ENCODE measurements around the gene FRS3.

The FRS3 gene

GRCh38 chr6:41789390-41789724, 9.7 kb upstream of the FRS3 start:
- POLR2A ChIA-PET: no interaction called here

GRCh38 chr6:41787219-41787917, 7.7 kb upstream of the FRS3 start, which contains the start of gene TOMM6:
TOMM6 (plus strand) TSS chr6:41787694; CDS start chr6:41787698, 4 bp downstream.
- Histone ChIP-seq H3K4me1 (ENCODE audit: control insufficient read depth, insufficient read depth, low read length) (no peaks in the 10 kb centered on the region; the same call in 1 of the 2 replicates), H3K9me3 (ENCODE audit: control insufficient read depth, insufficient read depth, low read depth, low read length) (no peaks in the 10 kb centered on the region), H3K36me3 (ENCODE audit: control insufficient read depth in 2 of 2, insufficient read depth in 1 of 2, low read length in 2 of 2) (peaks cover 11 to 47% of the 10 kb centered on the region in 2 experiments), H3K4me3 (ENCODE audit: low read depth, low read length) (peak within 1 kb of the TSS; percentile 67), H3K27ac (ENCODE audit: extremely low read depth, low read depth, low read length) (peak within 1 kb of the TSS; percentile 67)
- ChIA-PET CTCF (interaction anchor here (0.5 to 10.9 kb wide), 70 partner anchors 10 to 951 kb away, joined by 3 to 192 read pairs (median 4); partner anchors contain the start of genes BYSL, MED20, TAF8 and TFEB), POLR2A (interaction anchor here (0.6 to 4.3 kb wide), 19 partner anchors 9 to 1092 kb away, joined by 3 to 34 read pairs (median 4); partner anchors contain the start of genes BYSL, MED20, RPL7L1 and TAF8)
- TF ChIP-seq ZBTB44 (tag by site-specific recombination; IDR thresholded peaks at IDR 0.05) (peak; percentile 54; the same call in 1 of the 2 replicates), ZNF621 (tag by site-specific recombination; IDR thresholded peaks at IDR 0.05) (no peak), ZNF391 (tag by site-specific recombination; IDR thresholded peaks at IDR 0.05; ENCODE audit: borderline replicate concordance, low read depth) (peak; percentile 88; the same call in 1 of the 2 replicates), ZNF211 (tag by site-specific recombination; IDR thresholded peaks at IDR 0.05; ENCODE audit: low read depth) (no peak), ZNF843 (tag by site-specific recombination; IDR thresholded peaks at IDR 0.05) (peak; percentile 61; the same call in 1 of the 2 replicates), ZNF18 (tag by site-specific recombination; IDR thresholded peaks at IDR 0.05) (peak; percentile 36; the same call in 1 of the 2 replicates), ZNF791 (tag by site-specific recombination; IDR thresholded peaks at IDR 0.05) (no peak), ZNF302 (tag by site-specific recombination; IDR thresholded peaks at IDR 0.05; ENCODE audit: low read depth) (no peak), ZNF555 (tag by site-specific recombination; conservative IDR thresholded peaks at IDR 0.05) (no peak), AEBP2 (tag by site-specific recombination; IDR thresholded peaks at IDR 0.05; ENCODE audit: borderline replicate concordance) (no peak), ELK4 (IDR thresholded peaks at IDR 0.05; ENCODE audit: borderline replicate concordance, low read depth, low read length) (peak; percentile 76; the same call in 1 of the 2 replicates), KLF10 (tag by site-specific recombination; IDR thresholded peaks at IDR 0.05) (peak; percentile 71; the same call in 1 of the 2 replicates), ZNF266 (tag by site-specific recombination; IDR thresholded peaks at IDR 0.05; ENCODE audit: low read depth) (no peak), ZNF785 (tag by site-specific recombination; IDR thresholded peaks at IDR 0.05) (no peak), OSR2 (tag by site-specific recombination; IDR thresholded peaks at IDR 0.05) (peak; percentile 77), ZNF521 (tag by site-specific recombination; IDR thresholded peaks at IDR 0.05) (no peak), INSM2 (tag by site-specific recombination; IDR thresholded peaks at IDR 0.05) (peak; percentile 69; the same call in 1 of the 2 replicates), ZNF112 (tag by site-specific recombination; IDR thresholded peaks at IDR 0.05) (no peak)

More at GRCh38 chr6:41789390-41789724, 9.7 kb upstream of the FRS3 start:
- no peak overlapping the region for H3K4me3 ChIP-seq (ENCODE audit: low read depth, low read length)
- TF ChIP-seq ZNF555 (tag by site-specific recombination; conservative IDR thresholded peaks at IDR 0.05): no peak
- TF ChIP-seq SP7 (tag by site-specific recombination; IDR thresholded peaks at IDR 0.05): no peak
- no peak for TF ChIP-seq BCL11A (tag by site-specific recombination; IDR thresholded peaks at IDR 0.05; ENCODE audit: low read depth)
- no peak for TF ChIP-seq KLF9 (tag by site-specific recombination; IDR thresholded peaks at IDR 0.05; ENCODE audit: low read depth)
- no peak for TF ChIP-seq ZFP69B (tag by site-specific recombination; IDR thresholded peaks at IDR 0.05)
- no peak for TF ChIP-seq ZNF658 (tag by site-specific recombination; IDR thresholded peaks at IDR 0.05)
- TF ChIP-seq KLF8 (tag by site-specific recombination; IDR thresholded peaks at IDR 0.05): no peak
- no peak for TF ChIP-seq ZNF571 (tag by site-specific recombination; IDR thresholded peaks at IDR 0.05)
- no peak for TF ChIP-seq ZNF843 (tag by site-specific recombination; IDR thresholded peaks at IDR 0.05)
- TF ChIP-seq KLF17 (tag by site-specific recombination; IDR thresholded peaks at IDR 0.05): no peak
- no peak for TF ChIP-seq ZNF274 (IDR thresholded peaks at IDR 0.05; ENCODE audit: low read length)
- no peak for TF ChIP-seq ZNF274 (tag by site-specific recombination; IDR thresholded peaks at IDR 0.05; ENCODE audit: borderline replicate concordance)
- CTCF ChIA-PET: interaction anchor here (1.1 to 10.9 kb wide), 2 partner anchors 147 to 255 kb away, joined by 3 to 192 read pairs; no protein-coding TSS in a partner anchor
- H3K36me3 ChIP-seq (ENCODE audit: control insufficient read depth in 2 of 2, insufficient read depth in 1 of 2, low read length in 2 of 2): peaks cover 11 to 55% of the 10 kb centered on the region in 2 experiments
- H3K27ac ChIP-seq (ENCODE audit: extremely low read depth, low read depth, low read length): no peak overlapping the region
- no peaks in the 10 kb centered on the region for H3K9me3 ChIP-seq (ENCODE audit: control insufficient read depth, insufficient read depth, low read depth, low read length)
- no peaks in the 10 kb centered on the region; the same call in 1 of the 2 replicates for H3K4me1 ChIP-seq (ENCODE audit: control insufficient read depth, insufficient read depth, low read length)
